Left ventricle myocardium inferior (tissue), 1 donor: ENCODE measurements around the gene STIMATE. TPM values are rescaled to one million over a fixed set of nuclear protein-coding genes. Genes with fewer than 3 reads are reported as not detected.

Experiments used
- DNase-seq: peaks from one replicate; pipeline ENCODE4 v3.0.0-alpha.2; 2020
- H3K27ac ChIP-seq: fragments of 200-600 bp; replicated peaks from 2 replicates; pipeline ENCODE4 v1.8.0; 2021
- H3K27me3 ChIP-seq: fragments of 200-600 bp; 2 replicates; pipeline ENCODE4 v1.8.0; 2021; ENCODE audit warnings: low read depth
- H3K36me3 ChIP-seq: fragments of 200-600 bp; 2 replicates; pipeline ENCODE4 v1.8.0; 2021
- H3K4me1 ChIP-seq: fragments of 200-600 bp; 2 replicates; pipeline ENCODE4 v1.8.0; 2021
- H3K4me3 ChIP-seq: fragments of 200-600 bp; 2 replicates; pipeline ENCODE4 v1.8.0; 2021; ENCODE audit warnings: mild to moderate bottlenecking, moderate library complexity
- H3K9me3 ChIP-seq: fragments of 200-600 bp; replicated peaks from 2 replicates; pipeline ENCODE4 v1.8.0; 2021
- intact Hi-C: fragments of 100-400 bp; cut with micrococcal nuclease; formaldehyde crosslinking; loops from one replicate; pipeline ENCODE4 v1.11.0; 2022
- total RNA-seq: library from RNA; stranded (reverse); fragmentation: NEBNext Ultra II Directional; extraction: Animal tissue kit (Norgen Biotek cat#: 25700); gene quantifications from one replicate; pipeline ENCODE4 v1.2.1, GENCODE V29; 2021
- TF ChIP-seq, protein P1 (sequence below): fragments of 200-600 bp; IDR thresholded peaks from 2 replicates; pipeline ENCODE4 v1.8.0; 2021; ENCODE audit warnings: antibody characterized with exemption, mild to moderate bottlenecking, borderline replicate concordance
- donor health status: DM: no; HTN: yes; CAD: no; lungs with severe emphysema.

STIMATE gene
- total RNA-seq, 1 donor from 2014 or later: 6.3 TPM

DNA sequence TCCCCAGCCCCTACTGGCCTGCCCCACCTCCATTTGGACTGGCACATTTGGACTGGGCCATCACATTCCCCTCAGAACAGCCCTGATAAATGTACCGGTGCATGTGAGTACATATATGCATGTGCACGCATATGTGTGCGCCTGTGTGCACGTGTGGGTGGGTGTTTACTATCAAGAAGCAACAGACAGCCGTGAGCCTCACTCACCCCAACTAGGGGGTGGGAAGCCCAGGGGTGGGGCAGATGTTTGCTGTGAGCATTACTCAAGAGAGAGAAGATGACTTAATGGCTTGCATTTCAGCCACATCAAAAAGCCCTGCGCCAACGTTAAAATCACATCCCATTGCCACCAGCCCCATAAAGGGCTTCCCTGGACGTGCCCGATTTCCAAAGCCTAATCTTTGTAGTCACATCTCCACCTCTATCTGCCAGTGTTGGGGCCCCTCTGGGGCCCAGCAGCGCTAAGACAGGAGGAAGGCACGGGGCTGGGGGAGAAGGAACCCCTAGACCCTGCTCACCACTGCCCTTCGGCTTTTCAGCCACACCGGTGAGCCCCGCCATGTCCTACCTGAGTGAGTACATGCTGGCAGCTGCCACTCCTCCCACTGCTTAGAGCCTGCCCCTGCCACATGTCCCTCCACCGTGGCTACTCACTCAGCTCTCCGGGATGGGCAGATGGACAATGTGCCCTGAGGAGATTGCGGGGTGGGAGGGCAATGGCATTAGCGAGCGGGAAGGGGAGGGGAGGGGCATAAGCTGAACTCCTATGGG is 91.9 kb downstream of the STIMATE start:
- TF ChIP-seq, protein P1, sequence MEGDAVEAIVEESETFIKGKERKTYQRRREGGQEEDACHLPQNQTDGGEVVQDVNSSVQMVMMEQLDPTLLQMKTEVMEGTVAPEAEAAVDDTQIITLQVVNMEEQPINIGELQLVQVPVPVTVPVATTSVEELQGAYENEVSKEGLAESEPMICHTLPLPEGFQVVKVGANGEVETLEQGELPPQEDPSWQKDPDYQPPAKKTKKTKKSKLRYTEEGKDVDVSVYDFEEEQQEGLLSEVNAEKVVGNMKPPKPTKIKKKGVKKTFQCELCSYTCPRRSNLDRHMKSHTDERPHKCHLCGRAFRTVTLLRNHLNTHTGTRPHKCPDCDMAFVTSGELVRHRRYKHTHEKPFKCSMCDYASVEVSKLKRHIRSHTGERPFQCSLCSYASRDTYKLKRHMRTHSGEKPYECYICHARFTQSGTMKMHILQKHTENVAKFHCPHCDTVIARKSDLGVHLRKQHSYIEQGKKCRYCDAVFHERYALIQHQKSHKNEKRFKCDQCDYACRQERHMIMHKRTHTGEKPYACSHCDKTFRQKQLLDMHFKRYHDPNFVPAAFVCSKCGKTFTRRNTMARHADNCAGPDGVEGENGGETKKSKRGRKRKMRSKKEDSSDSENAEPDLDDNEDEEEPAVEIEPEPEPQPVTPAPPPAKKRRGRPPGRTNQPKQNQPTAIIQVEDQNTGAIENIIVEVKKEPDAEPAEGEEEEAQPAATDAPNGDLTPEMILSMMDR: no peak
- DNase-seq: no peak

DNA sequence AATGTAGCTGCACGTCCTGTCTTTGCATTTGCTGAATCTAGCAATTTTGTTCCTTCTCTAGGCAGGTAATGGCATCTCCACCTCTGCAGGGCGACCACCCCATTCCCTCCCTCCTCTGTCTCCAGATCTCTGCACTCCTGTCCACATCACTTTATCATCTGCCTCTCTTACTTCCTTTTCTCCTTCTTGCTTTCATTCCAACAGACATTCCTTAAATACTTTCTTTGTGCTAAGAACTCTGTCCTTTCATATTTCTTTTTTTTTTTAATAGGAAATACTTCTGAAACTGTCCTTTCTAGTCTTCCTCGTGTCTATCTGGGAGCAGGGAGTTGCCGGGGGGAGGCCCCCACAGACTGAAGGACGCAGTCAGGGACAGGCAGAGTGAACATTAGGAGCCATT is 95.5 kb downstream of the STIMATE start:
- peaks cover 16% of the 10 kb centered on the region for H3K27me3 ChIP-seq
- no peak for DNase-seq
- intact Hi-C loops: no loop called here
- no peak overlapping the region for H3K27ac ChIP-seq
- H3K4me1 ChIP-seq: no peaks in the 10 kb centered on the region
- TF ChIP-seq, protein P1: no peak
- H3K36me3 ChIP-seq: no peaks in the 10 kb centered on the region
- H3K4me3 ChIP-seq: no peak overlapping the region
- H3K9me3 ChIP-seq: no peaks in the 10 kb centered on the region

More for the DNA sequence above, 91.9 kb downstream of the STIMATE start:
- intact Hi-C loops: no loop called here
- H3K27me3 ChIP-seq: peaks cover 16% of the 10 kb centered on the region
- H3K27ac ChIP-seq: no peak overlapping the region
- H3K4me3 ChIP-seq: no peak overlapping the region
- no peaks in the 10 kb centered on the region for H3K36me3 ChIP-seq
- no peaks in the 10 kb centered on the region for H3K4me1 ChIP-seq
- H3K9me3 ChIP-seq: no peaks in the 10 kb centered on the region

DNA sequence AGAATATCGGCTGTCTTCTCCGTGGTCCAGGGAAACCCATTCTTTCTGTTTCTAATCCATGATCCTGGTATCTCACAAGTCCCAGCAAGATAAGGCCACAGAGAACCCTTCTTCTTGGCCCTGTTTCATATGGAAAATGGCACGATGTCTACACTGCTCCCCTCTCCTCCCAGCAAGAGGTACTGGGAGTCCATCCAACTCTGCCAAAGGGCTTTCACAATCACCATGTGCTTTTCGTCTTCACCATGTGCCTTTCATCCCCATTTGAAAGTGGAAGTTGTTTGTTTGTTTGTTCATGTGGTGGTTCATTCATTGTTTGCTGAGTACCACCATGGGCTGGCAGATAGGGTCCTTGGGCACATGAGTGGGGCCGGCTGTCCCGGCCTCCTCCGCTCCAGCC is 97.3 kb downstream of the STIMATE start:
- H3K4me3 ChIP-seq: no peak overlapping the region
- peaks cover 3% of the 10 kb centered on the region for H3K27me3 ChIP-seq
- intact Hi-C loops: no loop called here
- H3K27ac ChIP-seq: no peak overlapping the region
- no peaks in the 10 kb centered on the region for H3K9me3 ChIP-seq
- H3K4me1 ChIP-seq: no peaks in the 10 kb centered on the region
- H3K36me3 ChIP-seq: no peaks in the 10 kb centered on the region
- DNase-seq: no peak
- TF ChIP-seq, protein P1: no peak

DNA sequence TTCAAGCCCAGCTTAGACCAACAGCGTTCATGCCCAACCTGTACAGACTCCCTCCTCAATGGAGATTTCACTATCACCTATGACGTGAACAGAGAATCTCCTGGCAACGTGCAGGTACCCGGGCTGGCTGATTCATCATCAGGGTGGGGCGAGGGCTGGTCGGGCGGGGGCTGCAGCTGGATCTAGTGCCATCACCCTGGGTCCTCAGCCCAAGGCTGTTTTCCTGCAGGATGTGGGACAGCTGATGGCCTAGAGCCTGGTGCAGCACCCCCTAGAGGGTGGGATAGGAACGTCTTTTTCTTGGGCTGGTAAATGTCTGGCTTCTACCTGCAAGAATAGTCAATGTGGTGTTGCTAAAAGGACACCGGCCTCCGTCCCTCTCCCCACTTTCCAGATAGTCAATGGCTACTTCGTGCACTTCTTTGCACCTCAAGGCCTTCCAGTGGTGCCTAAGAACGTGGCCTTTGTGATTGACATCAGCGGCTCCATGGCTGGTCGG is 98.3 kb downstream of the STIMATE start:
- no peaks in the 10 kb centered on the region for H3K9me3 ChIP-seq
- DNase-seq: no peak
- TF ChIP-seq, protein P1: peak; percentile 41
- H3K4me3 ChIP-seq: no peak overlapping the region
- H3K4me1 ChIP-seq: no peaks in the 10 kb centered on the region
- H3K36me3 ChIP-seq: no peaks in the 10 kb centered on the region
- intact Hi-C loops: no loop called here
- no peak overlapping the region for H3K27ac ChIP-seq
- no peaks in the 10 kb centered on the region for H3K27me3 ChIP-seq

DNA sequence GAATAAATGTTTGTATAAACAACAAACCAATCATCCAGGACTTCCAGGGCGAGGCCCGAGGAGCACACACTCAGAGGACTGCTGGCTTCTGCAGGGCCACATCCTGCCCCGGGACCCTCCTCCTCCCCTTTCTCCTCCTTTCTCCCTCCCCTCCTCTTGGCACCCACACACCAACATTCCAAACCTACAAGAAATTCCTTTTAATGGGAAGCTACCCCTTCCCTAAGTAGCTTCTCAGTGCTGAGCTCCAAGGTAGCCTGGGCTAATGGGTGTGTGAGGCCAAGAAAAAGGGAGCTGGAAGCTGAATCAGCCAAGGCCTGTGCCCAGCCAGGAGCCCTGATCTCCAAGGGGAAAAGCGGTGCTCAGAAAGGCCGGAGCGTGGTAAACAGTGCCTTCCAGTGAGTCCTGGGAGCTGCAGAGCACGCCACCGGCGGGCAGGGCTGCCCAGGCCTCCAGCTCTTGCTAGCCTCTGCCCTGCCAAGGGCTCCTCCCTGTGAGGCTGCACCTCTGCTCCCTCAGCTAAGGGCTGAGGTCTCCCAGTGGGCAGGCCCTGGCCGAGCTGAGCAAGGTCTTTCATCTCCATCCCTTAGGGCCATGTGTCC is 98.9 kb downstream of the STIMATE start:
- DNase-seq: no peak
- no peaks in the 10 kb centered on the region for H3K4me1 ChIP-seq
- TF ChIP-seq, protein P1: no peak
- no peak overlapping the region for H3K27ac ChIP-seq
- H3K9me3 ChIP-seq: no peaks in the 10 kb centered on the region
- no peaks in the 10 kb centered on the region for H3K27me3 ChIP-seq
- no peak overlapping the region for H3K4me3 ChIP-seq
- intact Hi-C loops: no loop called here
- H3K36me3 ChIP-seq: no peaks in the 10 kb centered on the region
